Panc1 (cell line): Measurements from ENCODE around the gene EML6. TPM values are rescaled to one million over a fixed set of nuclear protein-coding genes. Genes with fewer than 3 reads are reported as not detected.

Experiments used
- ATAC-seq: fragments of 200-7000 bp; cut with Tn5 transposase; 2 replicates; pipeline ENCODE4 v1.9.1; 2020; ENCODE audit warnings: mild to moderate bottlenecking, moderate library complexity
- BruUV-seq: library from RNA; stranded (reverse); fragments of 400-500 nt; replicated peaks from 2 replicates; lab custom pipeline; 2021; lab: Mats Ljungman, UMichigan
- CTCF ChIA-PET: fragments of 300-600 bp; sonication (Branson Sonifier 250); formaldehyde crosslinking; loops from one replicate; lab custom pipeline; 2022; ENCODE audit warnings: antibody characterized with exemption; lab: Charles Lee
- POLR2A ChIA-PET: fragments of 300-600 bp; sonication (Branson Sonifier 250); formaldehyde crosslinking; loops from one replicate; lab custom pipeline; 2022; ENCODE audit warnings: antibody characterized with exemption; lab: Charles Lee
- DNase-seq: peaks from one replicate; pipeline ENCODE4 v3.0.0-alpha.2; 2010; ENCODE audit warnings: low read depth, low spot score
- H3K27ac ChIP-seq: 2 replicates; pipeline ENCODE4 v1.5.1; 2011; ENCODE audit warnings: mild to moderate bottlenecking, low read length, inconsistent platforms
- H3K27me3 ChIP-seq: fragments of 200-500 bp; sonication (Bioruptor generic); 2 replicates; pipeline ENCODE4 v1.6.0; 2014; ENCODE audit warnings: low read length, inconsistent platforms; ENCODE audit not compliant: control insufficient read depth, insufficient read depth
- H3K36me3 ChIP-seq: fragments of 200-500 bp; sonication (Bioruptor generic); 2 replicates; pipeline ENCODE4 v1.5.1; 2014; ENCODE audit warnings: inconsistent platforms, mild to moderate bottlenecking, low read length, moderate library complexity; ENCODE audit not compliant: control insufficient read depth, insufficient read depth
- H3K4me1 ChIP-seq: 2 replicates; pipeline ENCODE4 v1.5.1; 2011; ENCODE audit warnings: inconsistent platforms, mild to moderate bottlenecking, low read length, moderate library complexity; ENCODE audit not compliant: control insufficient read depth, insufficient read depth
- H3K4me3 ChIP-seq, 2 experiments: 2 replicates each; pipeline ENCODE4 v1.5.1; 2011 to 2012; ENCODE audit warnings: low read depth in 2 of 2, low read length in 2 of 2, mild to moderate bottlenecking in 2 of 2, inconsistent platforms in 1 of 2, moderate library complexity in 1 of 2
- H3K9me3 ChIP-seq: fragments of 200-500 bp; sonication (Bioruptor generic); 2 replicates; pipeline ENCODE4 v1.5.1; 2014; ENCODE audit warnings: low read depth, mild to moderate bottlenecking, inconsistent platforms, low read length, moderate library complexity; ENCODE audit not compliant: control insufficient read depth, insufficient read depth
- POLR2AphosphoS5 ChIP-seq: IDR thresholded peaks from 2 replicates; pipeline ENCODE4 v1.6.1; 2012; ENCODE audit warnings: mild to moderate bottlenecking, low read depth, low read length, moderate library complexity
- SIN3A ChIP-seq: IDR thresholded peaks from 2 replicates; pipeline ENCODE4 v1.6.1; 2012; ENCODE audit warnings: low read depth, mild to moderate bottlenecking, low read length, moderate library complexity, borderline replicate concordance; ENCODE audit not compliant: insufficient read depth
- TCF7L2 ChIP-seq: IDR thresholded peaks from 2 replicates; pipeline ENCODE4 v1.6.1; 2011; ENCODE audit warnings: mild to moderate bottlenecking, low read depth, low read length, inconsistent platforms
- in situ Hi-C: cut with HindIII; loops from 2 replicates; pipeline ENCODE4 v1.10.0; 2016; ENCODE audit warnings: low sequenced_read_pairs, low pct_unique_long_range_greater_than_20kb
- intact Hi-C: fragments of 100-400 bp; cut with micrococcal nuclease; formaldehyde crosslinking; loops from one replicate; pipeline ENCODE4 v1.10.0; 2022; ENCODE audit not compliant: unreplicated experiment
- total RNA-seq: library from RNA; stranded (reverse); gene quantifications from one replicate; pipeline ENCODE4 v1.2.1, GENCODE V29; 2021; ENCODE audit not compliant: unreplicated experiment
- TF ChIP-seq, protein P1 (sequence below): fragments of 450-650 bp; IDR thresholded peaks from 2 replicates; pipeline ENCODE4 v1.5.1; 2017; ENCODE audit warnings: mild to moderate bottlenecking
- TF ChIP-seq, protein P2 (sequence below), 2 experiments: IDR thresholded peaks; 2 replicates each; pipeline ENCODE4 v1.6.1; 2011 to 2012; ENCODE audit warnings: low read depth in 2 of 2, control low read depth in 1 of 2, low read length in 1 of 2, mild to moderate bottlenecking in 1 of 2, moderate library complexity in 1 of 2; ENCODE audit not compliant: insufficient read depth in 1 of 2

EML6 gene
- total RNA-seq, 1 experiment from 2014 or later: 6.3 TPM

DNA sequence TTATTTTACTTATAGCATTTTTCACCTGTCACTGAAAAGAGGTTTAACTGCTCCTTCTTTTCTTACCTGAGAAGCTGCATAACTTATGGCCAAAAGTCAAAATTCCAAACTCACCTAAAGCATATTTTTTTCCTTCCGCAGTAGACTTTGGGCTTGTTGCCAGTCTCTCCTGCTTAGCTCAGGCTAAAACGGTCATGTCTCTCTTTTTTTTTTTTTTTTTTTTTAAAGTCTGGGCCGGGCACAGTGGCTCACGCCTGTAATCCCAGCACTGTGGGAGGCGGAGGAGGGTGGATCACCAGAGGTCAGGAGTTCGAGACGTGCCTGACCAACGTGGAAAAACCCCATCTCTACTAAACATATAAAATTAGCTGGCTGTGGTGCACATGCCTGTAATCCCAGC lies 213.3 kb downstream of the EML6 start:
- Histone ChIP-seq H3K36me3 (no peaks in the 10 kb centered on the region), H3K4me1 (no peaks in the 10 kb centered on the region), H3K4me3 (no peak overlapping the region), H3K9me3 (peaks cover 11% of the 10 kb centered on the region; the same call in 1 of the 2 replicates), H3K27ac (no peak overlapping the region), H3K27me3 (no peaks in the 10 kb centered on the region)
- DNase-seq: no peak
- ChIA-PET POLR2A (interaction anchor here (0.6 to 0.7 kb wide), 2 partner anchors 144 to 184 kb away, joined by 3 to 5 read pairs; no protein-coding TSS in a partner anchor), CTCF (no interaction called here)
- intact Hi-C loops: no loop called here
- ATAC-seq: no peak
- in situ Hi-C loops: no loop called here
- BruUV-seq: no TSS peak
- TF ChIP-seq, protein P1, sequence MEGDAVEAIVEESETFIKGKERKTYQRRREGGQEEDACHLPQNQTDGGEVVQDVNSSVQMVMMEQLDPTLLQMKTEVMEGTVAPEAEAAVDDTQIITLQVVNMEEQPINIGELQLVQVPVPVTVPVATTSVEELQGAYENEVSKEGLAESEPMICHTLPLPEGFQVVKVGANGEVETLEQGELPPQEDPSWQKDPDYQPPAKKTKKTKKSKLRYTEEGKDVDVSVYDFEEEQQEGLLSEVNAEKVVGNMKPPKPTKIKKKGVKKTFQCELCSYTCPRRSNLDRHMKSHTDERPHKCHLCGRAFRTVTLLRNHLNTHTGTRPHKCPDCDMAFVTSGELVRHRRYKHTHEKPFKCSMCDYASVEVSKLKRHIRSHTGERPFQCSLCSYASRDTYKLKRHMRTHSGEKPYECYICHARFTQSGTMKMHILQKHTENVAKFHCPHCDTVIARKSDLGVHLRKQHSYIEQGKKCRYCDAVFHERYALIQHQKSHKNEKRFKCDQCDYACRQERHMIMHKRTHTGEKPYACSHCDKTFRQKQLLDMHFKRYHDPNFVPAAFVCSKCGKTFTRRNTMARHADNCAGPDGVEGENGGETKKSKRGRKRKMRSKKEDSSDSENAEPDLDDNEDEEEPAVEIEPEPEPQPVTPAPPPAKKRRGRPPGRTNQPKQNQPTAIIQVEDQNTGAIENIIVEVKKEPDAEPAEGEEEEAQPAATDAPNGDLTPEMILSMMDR: no peak
- TF ChIP-seq, protein P2, sequence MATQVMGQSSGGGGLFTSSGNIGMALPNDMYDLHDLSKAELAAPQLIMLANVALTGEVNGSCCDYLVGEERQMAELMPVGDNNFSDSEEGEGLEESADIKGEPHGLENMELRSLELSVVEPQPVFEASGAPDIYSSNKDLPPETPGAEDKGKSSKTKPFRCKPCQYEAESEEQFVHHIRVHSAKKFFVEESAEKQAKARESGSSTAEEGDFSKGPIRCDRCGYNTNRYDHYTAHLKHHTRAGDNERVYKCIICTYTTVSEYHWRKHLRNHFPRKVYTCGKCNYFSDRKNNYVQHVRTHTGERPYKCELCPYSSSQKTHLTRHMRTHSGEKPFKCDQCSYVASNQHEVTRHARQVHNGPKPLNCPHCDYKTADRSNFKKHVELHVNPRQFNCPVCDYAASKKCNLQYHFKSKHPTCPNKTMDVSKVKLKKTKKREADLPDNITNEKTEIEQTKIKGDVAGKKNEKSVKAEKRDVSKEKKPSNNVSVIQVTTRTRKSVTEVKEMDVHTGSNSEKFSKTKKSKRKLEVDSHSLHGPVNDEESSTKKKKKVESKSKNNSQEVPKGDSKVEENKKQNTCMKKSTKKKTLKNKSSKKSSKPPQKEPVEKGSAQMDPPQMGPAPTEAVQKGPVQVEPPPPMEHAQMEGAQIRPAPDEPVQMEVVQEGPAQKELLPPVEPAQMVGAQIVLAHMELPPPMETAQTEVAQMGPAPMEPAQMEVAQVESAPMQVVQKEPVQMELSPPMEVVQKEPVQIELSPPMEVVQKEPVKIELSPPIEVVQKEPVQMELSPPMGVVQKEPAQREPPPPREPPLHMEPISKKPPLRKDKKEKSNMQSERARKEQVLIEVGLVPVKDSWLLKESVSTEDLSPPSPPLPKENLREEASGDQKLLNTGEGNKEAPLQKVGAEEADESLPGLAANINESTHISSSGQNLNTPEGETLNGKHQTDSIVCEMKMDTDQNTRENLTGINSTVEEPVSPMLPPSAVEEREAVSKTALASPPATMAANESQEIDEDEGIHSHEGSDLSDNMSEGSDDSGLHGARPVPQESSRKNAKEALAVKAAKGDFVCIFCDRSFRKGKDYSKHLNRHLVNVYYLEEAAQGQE (IDR thresholded peaks at IDR 0.05; ENCODE audit: insufficient read depth in 1 of 2, low read depth in 2 of 2, low read length in 1 of 2): no peak
- TF ChIP-seq TCF7L2: no peak
- TF ChIP-seq POLR2AphosphoS5: no peak
- no peak for TF ChIP-seq SIN3A

GRCh38 chr2:54939446-54940118 lies 216.1 kb downstream of the EML6 start:
- CTCF ChIA-PET: no interaction called here
- intact Hi-C loops: no loop called here
- BruUV-seq: no TSS peak

GRCh38 chr2:54940723-54941122 lies 217.3 kb downstream of the EML6 start:
- ChIA-PET POLR2A (no interaction called here), CTCF (no interaction called here)
- TF ChIP-seq, protein P2 (IDR thresholded peaks at IDR 0.05; ENCODE audit: insufficient read depth in 1 of 2, low read depth in 2 of 2, low read length in 1 of 2): no peak

More at GRCh38 chr2:54939446-54940118, 216.1 kb downstream of the EML6 start:
- Histone ChIP-seq H3K4me1 (no peaks in the 10 kb centered on the region), H3K4me3 (no peak overlapping the region), H3K36me3 (no peaks in the 10 kb centered on the region), H3K9me3 (peaks cover 11% of the 10 kb centered on the region; the same call in 1 of the 2 replicates), H3K27ac (0 out of 2 replicates have a peak overlapping the region, but pooled peaks have one; percentile 21), H3K27me3 (no peaks in the 10 kb centered on the region)
- no peak for TF ChIP-seq POLR2AphosphoS5
- DNase-seq: no peak
- ATAC-seq: no peak
- POLR2A ChIA-PET: no interaction called here
- in situ Hi-C loops: no loop called here

More at GRCh38 chr2:54940723-54941122, 217.3 kb downstream of the EML6 start:
- Histone ChIP-seq H3K9me3 (peaks cover 11% of the 10 kb centered on the region; the same call in 1 of the 2 replicates), H3K27ac (peak overlapping the region; percentile 30; the same call in 1 of the 2 replicates), H3K36me3 (no peaks in the 10 kb centered on the region), H3K27me3 (no peaks in the 10 kb centered on the region), H3K4me1 (no peaks in the 10 kb centered on the region), H3K4me3 (no peak overlapping the region)
- no peak for DNase-seq
- ATAC-seq: no peak
- intact Hi-C loops: no loop called here
- in situ Hi-C loops: no loop called here
- BruUV-seq: no TSS peak
